Measurements from ENCODE around the gene MRS2.
"Not testable (repeated sequence)": the region's sequence is repeated elsewhere in the genome, so short reads cannot be mapped to it uniquely, and the experiment has no call there.

Gene MRS2

GRCh38 chr6:24402697-24403500, at the start of gene MRS2:
MRS2 (plus strand) TSS chr6:24402936; CDS start chr6:24403047, 111 bp downstream.
- DNase-seq, result peak; percentile 74

GRCh38 chr6:24353861-24354260, 48.9 kb upstream of the MRS2 start:
- DNase-seq, result no peak

GRCh38 chr6:24355393-24355792, 47.3 kb upstream of the MRS2 start:
- no peak for DNase-seq

- no peak for DNase-seq
Measured at GRCh38 chr6:24356310-24356973, 46.3 kb upstream of the MRS2 start.

- DNase-seq, result peak; percentile 25
Measured at GRCh38 chr6:24357336-24358218, 45.2 kb upstream of the MRS2 start, which contains the start of gene DCDC2. DCDC2 (minus strand) TSS chr6:24358059; CDS start chr6:24357750, 309 bp downstream.

- no peak for DNase-seq
Measured at GRCh38 chr6:24358219-24358821, 44.4 kb upstream of the MRS2 start.

- DNase-seq, result peak; percentile 66
Measured at GRCh38 chr6:24359640-24360454, 42.9 kb upstream of the MRS2 start.

GRCh38 chr6:24362363-24362762, 40.4 kb upstream of the MRS2 start:
- DNase-seq, result not testable (repeated sequence)

- DNase-seq, result not testable (repeated sequence)
Measured at GRCh38 chr6:24365103-24365633, 37.6 kb upstream of the MRS2 start.

- DNase-seq, result no peak
Measured at GRCh38 chr6:24374612-24375011, 28.1 kb upstream of the MRS2 start.

- DNase-seq, result no peak
Measured at GRCh38 chr6:24376871-24377270, 25.9 kb upstream of the MRS2 start.

GRCh38 chr6:24378473-24379097, 24.2 kb upstream of the MRS2 start:
- no peak for DNase-seq

- DNase-seq, result no peak
Measured at GRCh38 chr6:24381476-24382219, 21.1 kb upstream of the MRS2 start.

- DNase-seq, result no peak
Measured at GRCh38 chr6:24382220-24382540, 20.6 kb upstream of the MRS2 start.

- DNase-seq, result not testable (repeated sequence)
Measured at GRCh38 chr6:24382891-24383494, 19.7 kb upstream of the MRS2 start.

GRCh38 chr6:24384369-24385130, 18.2 kb upstream of the MRS2 start:
- DNase-seq, result not testable (repeated sequence)

GRCh38 chr6:24385536-24386269, 17.0 kb upstream of the MRS2 start:
- no peak for DNase-seq

GRCh38 chr6:24387818-24388217, 14.9 kb upstream of the MRS2 start:
- DNase-seq, result no peak

Measured in activated effector memory CD4-positive, alpha-beta T cell treated with Interleukin-2 at 50 U/mL for 16 hours (primary cell).